Measurements from ENCODE around the gene SMC3.
A peak's percentile ranks its signal among the peaks of the same experiment; 100 is the strongest.
"Not testable (repeated sequence)": the region's sequence is repeated elsewhere in the genome, so short reads cannot be mapped to it uniquely, and the experiment has no call there.

Gene SMC3

DNA sequence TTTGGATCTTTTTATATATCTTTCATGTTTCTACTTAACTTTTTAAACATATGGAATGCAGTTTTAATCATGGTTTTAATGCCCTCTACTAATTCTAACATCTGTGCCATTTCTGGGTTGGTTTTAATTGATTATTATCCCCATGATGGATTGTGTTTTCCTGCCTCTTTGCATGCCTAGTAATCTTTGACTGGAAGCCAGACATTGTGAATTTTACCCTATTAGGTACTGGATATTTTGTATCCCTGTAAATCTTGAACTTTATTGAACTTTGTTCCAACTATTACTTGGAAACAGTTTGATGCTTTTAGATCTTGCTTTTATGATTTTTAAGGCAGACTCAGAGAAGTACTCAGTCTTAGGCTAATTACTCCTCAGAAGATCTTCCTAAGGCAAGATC lies 60.7 kb downstream of the SMC3 start:
- no peak for DNase-seq

DNA sequence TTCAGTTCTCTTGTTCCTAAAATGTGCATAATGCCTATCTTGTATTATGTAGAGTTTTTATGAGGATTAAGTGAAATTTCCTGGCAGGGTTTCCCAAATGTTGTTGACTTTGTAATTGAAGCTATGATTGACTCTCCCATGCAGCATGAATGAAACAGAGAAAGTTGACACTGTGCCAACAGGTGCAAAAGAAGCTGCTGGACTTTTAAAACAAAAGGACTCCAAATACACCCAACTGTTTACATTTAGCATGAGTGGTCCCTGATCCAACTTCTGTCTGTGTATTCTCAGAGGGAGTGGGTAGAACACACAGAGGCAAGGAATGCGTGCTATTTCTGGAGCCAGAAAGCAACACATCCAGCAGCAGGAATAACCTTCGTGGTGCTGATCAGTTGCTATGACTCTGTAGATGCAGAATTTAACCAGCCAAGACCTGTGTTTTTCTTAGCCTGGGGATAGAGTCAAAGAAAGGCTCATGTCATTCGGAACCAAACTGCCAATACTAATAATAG lies 62.2 kb downstream of the SMC3 start:
- DNase-seq: peak; percentile 68

DNA sequence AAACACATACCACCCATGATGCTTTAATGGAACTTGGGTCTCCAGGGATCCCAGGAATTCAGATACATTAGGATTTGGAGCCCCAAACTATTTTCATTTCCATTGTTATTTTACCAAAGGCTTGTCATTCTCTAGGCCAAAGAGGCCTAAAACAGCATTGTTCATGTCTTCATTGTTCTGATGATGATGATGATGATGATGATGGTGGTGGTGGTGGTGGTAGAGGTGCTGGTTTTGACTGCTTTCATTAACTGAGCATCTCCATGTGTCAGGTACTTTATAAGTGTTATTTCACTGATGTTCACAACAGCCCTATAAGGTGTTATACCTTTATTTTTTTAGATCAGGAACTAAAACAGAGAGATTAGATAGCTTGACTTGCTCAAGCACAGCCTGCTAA lies 64.4 kb downstream of the SMC3 start:
- DNase-seq: no peak

DNA sequence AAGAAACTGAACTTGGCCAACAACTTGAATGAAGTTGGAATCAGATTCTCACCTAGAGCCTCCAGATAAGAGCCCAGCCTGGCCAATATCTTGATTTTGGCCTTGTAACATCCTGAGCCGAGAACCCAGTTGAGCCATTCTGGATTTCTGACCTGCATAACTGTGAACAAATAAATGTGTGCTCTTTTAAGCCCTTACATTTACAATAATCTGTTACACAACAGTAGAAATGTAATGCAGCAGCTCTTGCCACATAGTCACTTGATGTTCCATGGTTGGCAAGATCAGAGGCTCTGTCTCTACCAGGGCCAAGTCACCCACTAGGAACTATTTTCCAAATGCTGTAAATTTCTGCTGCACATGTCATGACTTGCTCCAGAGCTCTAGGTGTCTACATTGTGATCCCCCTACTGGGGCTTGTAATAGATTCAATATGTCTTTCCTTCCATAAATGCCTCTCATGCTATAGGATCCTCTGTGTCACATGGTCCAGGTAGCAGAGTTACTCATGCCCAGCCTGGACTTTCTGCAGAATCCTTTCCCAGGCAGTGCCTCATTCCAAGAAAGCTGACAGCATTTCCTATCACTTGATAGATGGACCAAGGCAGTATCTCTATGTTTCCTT lies 65.2 kb downstream of the SMC3 start:
- no peak for DNase-seq

DNA sequence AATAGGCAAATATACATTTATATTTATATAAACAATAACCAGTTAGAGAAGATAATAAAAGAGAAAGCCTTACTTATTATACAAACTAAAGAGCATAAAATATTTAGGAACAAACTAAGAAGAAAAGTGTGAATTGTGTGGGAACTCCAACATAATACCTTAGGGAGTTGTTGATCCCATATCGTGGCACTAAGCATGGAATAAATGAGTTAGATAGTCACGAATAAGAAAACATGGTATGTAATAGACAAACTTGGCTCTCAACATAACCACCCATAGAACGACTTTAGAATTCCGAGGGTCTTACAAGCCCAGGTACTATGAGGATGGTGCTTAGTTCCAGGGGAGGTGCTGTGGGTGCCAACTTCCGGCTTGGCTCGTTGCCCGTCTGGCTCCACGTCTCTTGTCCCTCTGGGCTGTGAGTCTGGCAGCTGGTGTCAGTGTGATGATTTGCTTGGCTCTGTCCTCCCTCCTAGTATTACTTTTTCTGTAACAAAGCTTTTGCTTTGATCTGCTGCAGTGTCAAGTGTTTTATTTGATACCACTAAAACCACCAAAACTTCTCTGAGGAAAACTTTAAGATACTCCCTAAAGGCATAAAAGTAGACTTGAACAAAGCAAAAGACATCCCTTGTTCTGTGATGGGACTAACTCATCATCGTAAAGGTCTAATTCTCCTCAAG lies 67.2 kb downstream of the SMC3 start:
- no peak for DNase-seq

DNA sequence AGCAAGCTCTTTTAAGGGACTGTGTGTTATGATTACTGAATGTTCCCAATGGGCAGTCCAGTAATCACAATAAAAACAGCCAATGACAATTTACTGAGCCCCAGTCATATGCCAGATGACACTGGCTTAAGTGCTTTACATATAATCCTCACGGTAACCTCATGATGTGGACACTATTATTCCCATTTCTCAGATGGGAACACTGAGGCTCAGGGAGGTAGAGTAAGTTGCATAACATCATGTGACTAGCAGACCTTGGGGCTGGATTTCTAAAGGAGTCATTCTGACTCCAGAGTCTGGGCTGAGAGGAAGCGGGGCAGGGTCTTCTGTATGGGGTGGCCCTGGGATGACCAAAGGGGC lies 69.1 kb downstream of the SMC3 start:
- no peak for DNase-seq

DNA sequence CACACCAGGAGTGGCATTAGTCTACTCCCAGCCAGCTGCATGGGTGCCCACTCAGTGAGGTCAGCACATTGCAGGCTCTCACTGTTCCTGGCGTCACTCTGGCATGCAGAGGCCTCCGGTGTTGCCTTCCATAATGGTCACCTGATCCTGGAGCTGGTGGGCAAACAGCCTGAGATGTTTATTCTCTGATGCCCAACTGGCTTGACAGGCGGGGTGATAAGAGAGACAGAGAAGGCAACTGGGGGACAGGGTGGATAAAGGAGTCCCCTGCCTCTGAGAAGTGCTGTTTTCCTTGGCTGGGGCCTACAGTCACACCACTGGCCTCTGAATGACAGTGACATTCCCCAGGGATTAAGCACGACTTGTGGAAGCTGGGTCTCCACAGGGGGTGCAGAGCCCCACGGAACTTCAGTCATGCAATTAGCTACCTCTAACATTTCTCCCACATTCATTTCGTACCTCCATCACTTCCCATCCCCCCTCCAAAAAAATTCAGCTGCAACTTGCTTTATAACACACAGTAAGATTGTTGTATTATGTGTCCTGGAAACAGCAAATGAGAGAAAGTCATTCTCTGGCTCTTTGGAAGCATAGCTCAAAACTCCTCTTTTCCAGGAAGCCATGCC lies 69.5 kb downstream of the SMC3 start:
- DNase-seq: no peak

DNA sequence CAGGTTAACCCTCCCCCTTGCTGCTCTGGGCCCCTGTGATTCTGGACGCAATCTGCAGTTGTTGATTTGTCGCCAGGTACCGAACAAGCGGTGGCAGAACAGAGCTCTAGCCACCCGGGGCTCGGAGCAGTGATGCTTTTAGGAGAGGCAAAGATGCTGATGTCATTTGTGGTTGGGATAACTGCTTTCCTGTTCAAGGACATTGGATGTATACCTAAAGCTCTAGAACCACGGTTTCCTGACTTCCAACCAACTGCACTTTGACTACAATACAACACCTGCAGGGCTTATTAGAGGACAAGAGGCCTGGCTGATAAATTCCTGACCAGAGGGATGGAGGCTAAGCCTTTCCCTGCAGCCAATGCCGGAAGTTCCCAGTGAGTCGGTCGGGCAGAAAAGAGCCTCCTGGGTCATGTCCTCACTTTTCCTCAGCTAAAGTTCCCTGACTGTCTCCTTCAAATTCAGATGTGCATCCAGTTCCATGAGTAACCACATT lies 70.1 kb downstream of the SMC3 start:
- DNase-seq: no peak

DNA sequence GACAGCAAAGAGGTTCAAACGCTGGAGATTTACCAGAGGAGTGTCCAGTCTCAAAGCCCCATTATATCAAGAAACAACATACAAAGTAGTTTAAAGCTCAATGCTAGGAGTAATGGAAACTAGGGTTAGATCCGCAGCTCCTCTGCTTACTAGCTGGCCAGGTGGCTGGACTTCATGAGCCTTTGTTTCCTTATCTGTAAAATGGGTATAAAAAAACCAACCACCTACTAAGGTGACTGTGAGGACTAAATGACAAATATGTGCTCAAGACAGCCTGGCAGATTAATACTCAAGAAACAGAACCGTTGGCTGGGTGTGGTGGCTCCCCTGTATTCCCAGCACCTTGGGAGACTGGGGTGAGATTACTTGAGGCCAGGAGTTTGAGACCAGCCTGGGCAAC lies 70.8 kb downstream of the SMC3 start:
- DNase-seq: no peak

DNA sequence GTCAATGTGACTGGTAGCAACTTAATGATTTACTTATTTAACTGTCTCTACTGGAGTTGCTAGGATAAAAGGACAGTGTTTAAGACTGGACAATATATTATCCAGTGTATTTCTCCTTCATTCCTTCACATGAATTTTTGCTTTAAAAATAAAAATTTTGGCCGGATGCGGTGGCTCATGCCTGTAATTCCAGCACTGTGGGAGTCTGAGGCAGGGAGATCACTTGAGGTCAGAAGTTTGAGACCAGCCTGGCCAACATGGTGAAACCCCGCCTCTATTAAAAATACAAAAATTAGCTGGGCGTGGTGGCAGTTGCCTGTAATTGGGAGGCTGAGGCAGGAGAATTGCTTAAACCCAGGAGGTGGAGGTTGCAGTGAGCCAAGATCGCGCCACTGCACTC lies 71.6 kb downstream of the SMC3 start:
- not testable (repeated sequence) for DNase-seq

DNA sequence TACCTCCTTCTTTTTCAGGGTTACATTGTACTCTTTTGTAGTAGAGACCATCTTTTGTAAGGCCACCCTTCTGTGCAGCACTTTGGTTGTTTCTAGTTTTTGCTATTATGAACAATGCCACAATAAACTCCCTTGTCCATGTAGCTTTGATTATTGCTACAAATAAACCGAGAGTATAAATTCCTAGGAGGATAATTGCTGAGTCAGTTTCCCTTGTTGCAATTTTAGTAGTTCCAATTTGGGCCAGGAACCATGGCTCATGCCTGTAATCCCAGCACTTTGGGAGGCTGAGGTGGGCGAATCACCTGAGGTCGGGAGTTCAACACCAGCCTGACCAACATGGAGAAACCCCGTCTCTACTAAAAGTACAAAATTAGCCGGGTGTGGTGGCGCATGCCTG lies 72.4 kb downstream of the SMC3 start:
- DNase-seq: not testable (repeated sequence)

DNA sequence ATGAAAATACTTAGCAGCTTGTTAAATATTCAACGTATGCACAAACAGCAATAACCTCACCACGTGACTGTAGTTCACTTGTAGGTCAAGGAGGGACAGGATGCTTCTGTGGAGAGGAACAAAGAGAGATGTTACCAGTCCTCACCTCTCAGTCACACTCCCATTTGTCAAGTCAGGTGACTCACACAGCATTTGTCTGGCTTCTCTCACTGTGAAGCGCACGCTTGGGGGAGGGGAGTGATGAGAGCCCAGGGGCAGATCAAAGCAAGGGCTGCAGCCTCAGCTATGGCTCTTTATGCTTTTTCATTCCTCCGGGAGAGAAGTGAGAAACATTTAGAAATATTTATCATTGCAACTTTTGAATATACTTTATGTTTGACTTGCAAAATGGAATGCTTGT lies 73.8 kb downstream of the SMC3 start:
- DNase-seq: peak; percentile 42

DNA sequence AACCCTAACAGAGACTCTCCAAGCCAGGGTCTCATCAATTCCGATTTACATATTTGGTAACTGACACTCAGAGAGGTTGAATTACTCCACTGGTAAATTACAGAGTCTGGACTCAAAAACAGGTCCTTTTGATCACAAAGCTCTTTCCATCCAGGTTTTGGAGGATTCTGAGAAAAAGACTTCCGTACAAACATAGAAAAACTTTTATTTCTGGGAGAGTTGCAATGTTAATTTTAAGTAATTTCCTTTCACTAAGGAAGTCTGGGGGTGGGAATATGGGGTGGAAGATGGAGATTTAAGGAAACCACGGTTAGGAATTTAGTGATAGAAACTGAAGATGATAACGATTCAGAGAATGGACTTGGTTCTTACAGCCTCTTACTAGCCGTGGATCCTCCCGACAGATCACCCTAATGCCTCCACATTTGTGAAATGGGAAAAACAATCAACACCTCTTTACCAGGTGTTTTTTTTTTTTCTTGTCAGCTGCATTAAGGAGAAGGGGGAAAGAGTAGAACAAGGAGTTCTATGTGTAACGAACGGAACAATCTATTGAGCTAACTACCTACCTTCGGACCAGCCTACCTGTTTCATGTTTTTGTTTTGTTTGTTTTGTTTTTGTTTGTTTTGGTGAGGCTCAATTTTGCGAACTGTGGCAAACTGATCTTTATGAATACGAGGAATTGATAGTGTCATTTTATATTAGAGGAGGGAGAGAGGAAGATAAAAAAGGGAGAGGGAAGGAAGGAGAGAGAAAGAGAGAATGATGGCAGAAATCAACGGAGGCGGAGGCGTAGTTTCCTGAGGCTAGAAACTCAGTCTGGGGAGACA lies 74.9 kb downstream of the SMC3 start:
- DNase-seq: no peak

DNA sequence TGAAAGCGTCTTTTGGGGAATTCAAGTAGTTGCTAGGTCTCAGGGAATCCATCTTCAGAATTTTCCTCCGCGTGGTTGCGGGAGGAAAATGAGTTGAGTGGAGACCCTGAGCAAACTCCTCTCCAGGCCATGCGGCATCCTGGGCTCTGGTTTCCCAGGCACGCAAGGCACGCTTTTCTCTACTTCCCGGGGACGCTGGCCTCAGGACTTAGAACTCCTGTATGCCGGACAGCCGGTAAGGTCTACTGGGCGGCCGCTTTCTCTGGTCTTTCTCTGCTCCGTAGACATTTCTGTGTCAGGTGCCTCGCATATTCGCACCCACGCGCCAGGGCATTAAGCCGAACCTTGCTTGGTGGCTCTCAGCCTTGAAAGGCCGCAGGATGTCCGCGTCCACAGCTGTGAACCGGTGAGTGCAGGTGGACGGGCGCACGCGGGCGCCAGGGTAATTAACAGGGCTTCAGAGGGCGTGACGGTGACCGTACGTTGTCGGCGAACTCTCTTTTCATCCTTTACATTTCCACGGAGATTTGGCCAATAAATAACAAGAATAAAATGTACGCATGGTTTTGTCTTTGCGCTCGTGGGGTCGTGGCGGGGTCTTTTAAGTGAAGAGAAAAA lies 75.6 kb downstream of the SMC3 start:
- DNase-seq: no peak

DNA sequence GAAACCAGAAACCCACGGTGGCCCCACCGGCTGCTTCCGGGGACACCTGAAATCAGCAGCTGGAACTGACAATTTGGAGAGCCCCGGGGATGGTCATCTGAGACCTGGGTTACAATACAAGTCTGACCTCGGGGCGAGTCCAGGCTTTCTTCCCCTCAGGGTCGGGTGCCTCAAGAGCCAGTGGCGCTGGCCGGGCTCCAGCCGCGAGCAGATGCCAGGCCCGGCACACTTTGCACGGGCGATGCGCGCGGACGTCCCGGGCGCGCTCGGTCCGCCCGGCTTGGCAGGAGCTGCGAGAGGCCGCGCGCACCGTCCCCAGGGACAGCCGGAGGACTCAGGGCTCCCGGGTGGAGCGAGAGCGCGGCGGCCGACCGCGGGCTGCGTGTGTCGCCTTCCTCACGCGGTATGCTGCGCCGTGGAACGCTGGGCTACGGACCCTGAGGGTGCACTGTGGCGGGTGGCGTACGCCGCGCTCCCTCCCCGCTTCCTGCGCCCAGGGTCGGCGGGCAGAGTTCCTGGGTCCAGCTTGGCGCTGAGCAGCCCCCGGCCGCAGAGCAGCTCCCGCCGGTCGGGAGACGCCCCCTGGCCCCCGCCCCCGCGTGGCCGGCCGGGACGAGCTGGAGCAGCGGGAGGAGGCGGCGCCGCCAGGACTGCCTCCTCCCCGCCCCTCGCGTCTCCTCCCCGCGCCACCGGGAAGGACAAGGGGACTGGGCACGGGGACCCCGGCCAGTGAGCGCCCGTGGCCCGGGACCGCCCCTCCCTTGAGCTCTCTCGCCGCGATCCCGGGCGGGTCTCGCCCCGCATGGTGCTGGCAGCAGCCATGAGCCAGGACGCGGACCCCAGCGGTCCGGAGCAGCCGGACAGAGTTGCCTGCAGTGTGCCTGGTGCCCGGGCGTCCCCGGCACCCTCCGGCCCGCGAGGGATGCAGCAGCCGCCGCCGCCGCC lies 76.4 kb downstream of the SMC3 start, which contains the start of gene RBM20:
RBM20 (plus strand) TSS at position 684 of the 945 bp plus-strand sequence; CDS start at position 803, 119 bp downstream.
- no peak for DNase-seq

DNA sequence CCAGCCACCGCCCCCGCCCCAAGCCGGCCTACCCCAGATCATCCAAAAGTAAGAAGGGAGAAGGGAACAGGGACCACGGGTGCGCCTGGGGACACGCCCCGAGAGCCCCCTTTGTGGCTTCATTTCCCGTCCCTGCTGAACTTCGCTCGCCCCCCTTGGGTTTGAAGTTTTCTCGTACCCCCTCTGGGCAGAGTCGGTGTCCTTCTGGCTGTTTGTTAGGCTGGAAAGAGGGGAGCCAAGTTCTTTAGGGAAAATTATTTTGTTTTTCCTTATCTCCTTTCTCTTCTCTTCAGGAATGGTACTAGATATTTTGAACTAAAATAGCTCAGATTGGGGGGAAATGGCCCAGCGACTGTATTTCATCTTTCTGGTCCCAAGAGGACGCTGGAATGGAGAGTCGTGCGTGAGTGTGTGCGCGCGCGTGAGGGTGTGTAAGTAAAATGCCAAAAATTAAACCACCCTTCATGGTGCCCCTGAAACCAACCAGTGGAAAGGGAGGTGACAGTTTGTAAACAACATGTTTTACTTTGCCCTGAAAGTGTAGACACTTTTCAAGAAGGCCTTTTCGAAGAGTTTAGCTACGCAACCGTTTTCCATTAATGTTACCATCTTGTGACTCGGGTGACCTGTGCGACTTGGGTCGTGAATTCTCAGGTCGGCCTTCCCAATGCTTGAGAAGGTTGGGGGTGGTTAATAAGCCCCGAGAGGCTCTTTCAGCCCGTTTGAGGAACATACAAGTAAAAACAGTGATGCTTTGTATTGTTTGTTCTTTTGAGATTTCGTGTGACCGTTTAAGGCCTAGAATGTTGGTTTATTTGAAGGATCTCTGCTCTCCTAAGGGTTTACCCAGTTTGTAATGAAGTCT lies 77.3 kb downstream of the SMC3 start:
- no peak for DNase-seq

DNA sequence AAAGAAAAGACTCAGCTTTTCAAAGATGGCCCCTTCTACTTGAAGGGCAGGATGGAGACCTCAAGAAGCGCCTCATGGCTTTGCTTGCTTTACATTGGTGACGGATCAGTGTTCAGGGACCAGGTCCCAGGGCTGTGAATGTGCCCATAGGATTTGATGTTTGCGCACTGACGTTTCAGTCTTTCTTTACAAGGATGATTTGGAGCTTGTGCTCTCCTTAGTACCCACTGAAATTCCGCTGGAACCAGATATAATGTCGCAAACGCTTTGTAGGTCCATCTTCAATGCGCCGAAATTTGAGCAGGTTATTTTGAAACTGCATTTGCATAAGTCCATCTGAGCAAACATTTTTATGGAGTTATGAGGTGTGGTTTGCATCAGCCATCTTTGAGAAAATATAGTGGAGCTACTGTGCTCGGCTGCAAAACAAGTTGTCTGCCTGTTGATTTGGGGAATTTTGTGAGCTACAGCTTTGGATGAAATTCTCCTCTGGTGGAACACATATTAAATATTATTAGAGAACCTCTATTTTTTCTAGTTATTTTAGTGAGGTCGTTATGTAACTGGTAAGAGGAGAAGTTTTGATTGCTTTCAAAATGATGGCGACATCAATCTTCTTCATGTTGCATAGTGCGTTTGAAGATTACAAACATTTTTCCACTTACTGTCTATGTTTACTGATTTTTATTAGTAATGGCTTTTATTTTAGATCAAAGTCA lies 79.1 kb downstream of the SMC3 start:
- DNase-seq: no peak

DNA sequence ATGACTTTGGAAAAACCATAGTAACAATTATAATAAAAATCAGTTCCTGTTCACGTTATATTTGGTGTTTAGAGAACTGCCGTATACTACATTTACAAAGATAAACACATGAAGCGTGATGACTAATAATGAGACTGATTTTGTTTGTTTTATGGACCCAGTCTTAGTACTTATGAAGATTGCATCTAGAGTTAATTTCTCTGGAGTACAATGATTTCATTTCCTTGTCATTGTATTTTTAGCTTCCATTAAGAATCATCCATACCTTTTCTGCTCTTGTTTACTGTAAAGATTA lies 79.6 kb downstream of the SMC3 start:
- DNase-seq: no peak

DNA sequence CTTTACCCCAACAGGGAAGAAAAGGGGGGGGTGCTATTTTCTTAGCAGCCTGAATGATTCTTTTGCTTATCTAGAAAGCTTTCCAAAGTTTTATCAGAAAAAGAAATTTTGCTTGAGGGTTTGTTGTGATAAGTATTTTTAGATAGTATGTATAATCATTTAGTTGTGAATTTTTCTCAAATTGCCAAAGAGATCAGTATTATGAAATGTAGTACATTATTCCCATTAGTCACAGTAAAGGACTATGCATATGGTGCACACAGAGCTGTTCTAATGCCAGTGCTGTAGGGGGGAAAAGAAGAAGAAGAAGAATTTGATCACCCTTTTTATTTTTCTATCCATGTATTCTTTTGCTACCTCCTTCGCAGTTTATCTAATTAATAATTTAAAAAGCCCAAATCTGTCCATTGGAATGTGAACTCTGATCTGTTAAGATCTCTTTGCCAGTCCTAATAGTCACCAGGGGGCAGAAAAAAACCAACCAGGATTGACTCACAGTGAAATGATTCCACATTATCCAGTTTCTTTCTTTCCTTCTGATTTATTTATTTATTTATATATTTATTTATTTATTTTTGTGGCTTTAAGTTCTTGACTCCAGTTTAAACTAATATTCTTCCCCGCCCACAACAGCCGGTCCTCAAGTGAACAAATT lies 81.3 kb downstream of the SMC3 start:
- peak; percentile 11 for DNase-seq

Measured in kidney glomerular epithelial cell (primary cell).